Neural progenitor cell (in vitro differentiated cells): Measurements from ENCODE around the gene CCL27. TPM values are rescaled to one million over a fixed set of nuclear protein-coding genes. Genes with fewer than 3 reads are reported as not detected.

Source experiments
- DNase-seq: peaks from one replicate; pipeline ENCODE4 v3.0.0-alpha.2; 2016; ENCODE audit warnings: low spot score
- H2AFZ ChIP-seq: fragments of 200-600 bp; sonication (generic); replicated peaks from 2 replicates; pipeline ENCODE4 v1.6.1; 2016; ENCODE audit warnings: antibody characterized with exemption
- H3F3A ChIP-seq: fragments of 200-600 bp; sonication (generic); 2 replicates; pipeline ENCODE4 v1.6.1; 2016; ENCODE audit warnings: antibody characterized with exemption, low read depth
- H3K27ac ChIP-seq: fragments of 200-600 bp; sonication (generic); 2 replicates; pipeline ENCODE4 v1.5.1; 2016; ENCODE audit warnings: mild to moderate bottlenecking
- H3K27me3 ChIP-seq: fragments of 200-600 bp; sonication (generic); 2 replicates; pipeline ENCODE4 v1.6.1; 2016; ENCODE audit warnings: mild to moderate bottlenecking, moderate library complexity
- H3K36me3 ChIP-seq: fragments of 200-600 bp; sonication (generic); 2 replicates; pipeline ENCODE4 v1.5.1; 2016
- H3K4me1 ChIP-seq: fragments of 200-600 bp; sonication (generic); 2 replicates; pipeline ENCODE4 v1.6.1; 2016; ENCODE audit warnings: mixed run types
- H3K4me2 ChIP-seq: fragments of 200-600 bp; sonication (generic); 2 replicates; pipeline ENCODE4 v1.6.1; 2016
- H3K4me3 ChIP-seq: fragments of 200-600 bp; sonication (generic); 2 replicates; pipeline ENCODE4 v1.5.1; 2016
- H3K79me2 ChIP-seq: fragments of 200-600 bp; sonication (generic); 2 replicates; pipeline ENCODE4 v1.6.1; 2016; ENCODE audit warnings: low read depth
- H3K9ac ChIP-seq: fragments of 200-600 bp; sonication (generic); 2 replicates; pipeline ENCODE4 v1.6.1; 2016
- H3K9me3 ChIP-seq: fragments of 200-600 bp; sonication (generic); 2 replicates; pipeline ENCODE4 v1.5.1; 2016; ENCODE audit warnings: low read depth
- H4K20me1 ChIP-seq: fragments of 200-600 bp; sonication (generic); 2 replicates; pipeline ENCODE4 v1.6.1; 2016; ENCODE audit warnings: low read depth
- H3K27ac Mint-ChIP-seq: 3 replicates; pipeline ENCODE4 v1.8.0; 2021; ENCODE audit warnings: mixed read lengths
- H3K27me3 Mint-ChIP-seq: 2 replicates; pipeline ENCODE4 v1.8.0; 2022; ENCODE audit warnings: low read depth, mild to moderate bottlenecking, inconsistent platforms, moderate library complexity, mixed read lengths; ENCODE audit not compliant: insufficient read depth
- H3K36me3 Mint-ChIP-seq: 3 replicates; pipeline ENCODE4 v1.8.0; 2021; ENCODE audit warnings: mixed read lengths
- H3K4me1 Mint-ChIP-seq: 3 replicates; pipeline ENCODE4 v1.8.0; 2021; ENCODE audit warnings: mixed read lengths
- H3K4me3 Mint-ChIP-seq: 3 replicates; pipeline ENCODE4 v1.8.0; 2021; ENCODE audit warnings: mild to moderate bottlenecking, moderate library complexity, mixed read lengths
- H3K9me3 Mint-ChIP-seq: 3 replicates; pipeline ENCODE4 v1.8.0; 2020; ENCODE audit warnings: mixed read lengths
- EZH2 ChIP-seq: fragments of 200-600 bp; sonication (generic); IDR thresholded peaks from 2 replicates; pipeline ENCODE4 v1.6.1; 2017; ENCODE audit warnings: antibody characterized with exemption, mild to moderate bottlenecking, moderate library complexity
- EZH2phosphoT487 ChIP-seq: fragments of 200-600 bp; sonication (generic); IDR thresholded peaks from 2 replicates; pipeline ENCODE4 v1.6.1; 2017; ENCODE audit warnings: antibody characterized with exemption
- total RNA-seq: library from RNA; depleted of rRNA; stranded (reverse); fragments of >200 nt; gene quantifications from 2 replicates; pipeline ENCODE4 v1.2.3, GENCODE V29; 2015; ENCODE audit warnings: low replicate concordance
- TF ChIP-seq, protein P1 (sequence below): fragments of 200-600 bp; sonication (generic); IDR thresholded peaks from 2 replicates; pipeline ENCODE4 v1.5.1; 2017; ENCODE audit warnings: antibody characterized with exemption, mild to moderate bottlenecking

CCL27 gene
- total RNA-seq, 1 donor from 2014 or later: 0.67 TPM

DNA sequence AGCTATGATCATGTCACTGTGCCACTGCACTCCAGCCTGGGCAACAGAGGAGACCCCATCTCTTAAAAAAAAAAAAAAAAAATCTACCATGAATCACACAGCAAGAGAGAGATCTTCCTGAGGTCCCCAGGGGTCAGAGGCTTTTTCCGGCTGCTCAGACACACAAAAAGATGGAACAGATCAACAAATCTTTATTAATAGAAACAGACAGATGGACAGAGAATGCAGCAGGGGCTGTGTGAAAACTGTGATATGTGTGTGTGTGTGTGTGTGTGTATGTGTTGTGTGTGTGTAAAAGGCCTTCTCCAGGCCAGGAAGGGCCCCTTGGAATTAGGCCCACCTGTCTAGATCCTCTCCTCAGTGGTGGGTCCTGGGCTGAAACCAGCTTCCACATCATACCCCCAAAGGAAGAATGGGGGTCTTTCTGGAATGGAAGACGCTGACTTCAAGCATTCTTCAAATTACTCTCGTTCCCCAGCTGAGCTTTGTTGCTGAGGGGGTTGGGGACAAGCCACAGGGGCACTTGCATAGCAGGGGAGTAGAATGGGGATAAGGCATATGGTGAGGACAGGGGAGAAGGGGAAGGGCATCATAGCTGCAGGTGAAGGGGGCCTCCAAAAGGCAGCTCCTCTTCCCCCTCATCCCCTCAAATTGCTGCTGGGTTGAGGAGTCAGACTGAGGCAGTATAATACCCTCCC lies 27.8 kb downstream of the CCL27 start:
- Histone ChIP-seq H3K4me2 (no peak overlapping the region), H3K36me3 (no peaks in the 10 kb centered on the region), H3K79me2 (peaks cover 15% of the 10 kb centered on the region), H3K4me1 (peaks cover 29% of the 10 kb centered on the region), H3K27me3 (peaks cover 33% of the 10 kb centered on the region), H3K9ac (no peak overlapping the region), H3K4me3 (no peak overlapping the region), H2AFZ (no peak overlapping the region), H4K20me1 (peaks cover 17% of the 10 kb centered on the region), H3K9me3 (no peaks in the 10 kb centered on the region), H3F3A (peaks cover 39% of the 10 kb centered on the region), H3K27ac (no peak overlapping the region)
- no peak overlapping the region for H3K27ac Mint-ChIP-seq
- H3K4me3 Mint-ChIP-seq: peak overlapping the region; percentile 48
- peaks cover 2% of the 10 kb centered on the region for H3K9me3 Mint-ChIP-seq
- H3K4me1 Mint-ChIP-seq: peaks cover 26% of the 10 kb centered on the region
- peaks cover 18% of the 10 kb centered on the region for H3K27me3 Mint-ChIP-seq
- no peak for DNase-seq
- H3K36me3 Mint-ChIP-seq: peaks cover 2% of the 10 kb centered on the region
- TF ChIP-seq EZH2: no peak
- TF ChIP-seq EZH2phosphoT487: no peak
- TF ChIP-seq, protein P1, sequence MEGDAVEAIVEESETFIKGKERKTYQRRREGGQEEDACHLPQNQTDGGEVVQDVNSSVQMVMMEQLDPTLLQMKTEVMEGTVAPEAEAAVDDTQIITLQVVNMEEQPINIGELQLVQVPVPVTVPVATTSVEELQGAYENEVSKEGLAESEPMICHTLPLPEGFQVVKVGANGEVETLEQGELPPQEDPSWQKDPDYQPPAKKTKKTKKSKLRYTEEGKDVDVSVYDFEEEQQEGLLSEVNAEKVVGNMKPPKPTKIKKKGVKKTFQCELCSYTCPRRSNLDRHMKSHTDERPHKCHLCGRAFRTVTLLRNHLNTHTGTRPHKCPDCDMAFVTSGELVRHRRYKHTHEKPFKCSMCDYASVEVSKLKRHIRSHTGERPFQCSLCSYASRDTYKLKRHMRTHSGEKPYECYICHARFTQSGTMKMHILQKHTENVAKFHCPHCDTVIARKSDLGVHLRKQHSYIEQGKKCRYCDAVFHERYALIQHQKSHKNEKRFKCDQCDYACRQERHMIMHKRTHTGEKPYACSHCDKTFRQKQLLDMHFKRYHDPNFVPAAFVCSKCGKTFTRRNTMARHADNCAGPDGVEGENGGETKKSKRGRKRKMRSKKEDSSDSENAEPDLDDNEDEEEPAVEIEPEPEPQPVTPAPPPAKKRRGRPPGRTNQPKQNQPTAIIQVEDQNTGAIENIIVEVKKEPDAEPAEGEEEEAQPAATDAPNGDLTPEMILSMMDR: no peak

DNA sequence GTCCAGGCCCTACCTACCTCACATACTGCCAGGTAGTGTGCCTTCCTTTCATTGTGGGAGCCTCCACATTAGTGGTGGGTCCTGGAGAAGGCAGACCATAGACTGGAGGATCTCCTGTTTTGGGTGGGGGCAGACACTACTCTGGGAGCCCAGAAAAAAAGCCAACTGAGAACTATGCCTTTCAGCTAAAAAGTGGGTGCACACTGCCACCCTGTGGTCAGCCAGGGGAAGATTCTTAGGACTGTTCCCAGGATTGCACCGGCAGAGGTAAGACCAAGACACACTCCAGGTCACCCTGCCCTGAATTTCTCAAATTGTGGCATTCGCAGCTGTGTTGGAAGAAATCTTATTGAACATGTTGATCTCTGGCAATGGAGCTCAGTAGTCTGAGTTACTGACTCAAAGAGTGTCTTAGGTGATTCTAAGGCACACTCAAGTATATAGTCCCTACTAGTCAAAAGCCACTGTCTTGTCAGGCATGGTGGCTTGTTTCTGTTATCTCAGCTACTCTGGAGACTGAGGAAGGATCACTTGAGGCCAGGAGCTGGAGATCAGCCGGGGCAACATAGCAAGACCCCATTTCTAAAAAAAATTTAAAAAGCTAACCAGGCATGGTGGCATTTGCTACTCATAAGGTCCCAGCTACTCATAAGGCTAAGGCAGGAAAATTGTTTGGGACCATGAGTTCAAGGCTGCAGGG lies 28.5 kb downstream of the CCL27 start:
- H3K9me3 Mint-ChIP-seq: peaks cover 2% of the 10 kb centered on the region
- H3K4me1 Mint-ChIP-seq: peaks cover 32% of the 10 kb centered on the region
- H3K27me3 Mint-ChIP-seq: peaks cover 25% of the 10 kb centered on the region
- no peaks in the 10 kb centered on the region for H3K36me3 ChIP-seq
- peaks cover 43% of the 10 kb centered on the region for H3F3A ChIP-seq
- H3K9ac ChIP-seq: no peak overlapping the region
- H3K27ac ChIP-seq: no peak overlapping the region
- DNase-seq: peak; percentile 84
- peaks cover 17% of the 10 kb centered on the region for H4K20me1 ChIP-seq
- peaks cover 35% of the 10 kb centered on the region for H3K4me1 ChIP-seq
- no peak overlapping the region for H3K4me3 ChIP-seq
- H2AFZ ChIP-seq: no peak overlapping the region
- H3K79me2 ChIP-seq: peaks cover 15% of the 10 kb centered on the region
- no peaks in the 10 kb centered on the region for H3K9me3 ChIP-seq
- peaks cover 2% of the 10 kb centered on the region for H3K36me3 Mint-ChIP-seq
- H3K27me3 ChIP-seq: peaks cover 40% of the 10 kb centered on the region
- peak overlapping the region; percentile 61 for H3K4me2 ChIP-seq
- no peak overlapping the region for H3K27ac Mint-ChIP-seq
- H3K4me3 Mint-ChIP-seq: peak overlapping the region; percentile 41
- TF ChIP-seq EZH2phosphoT487: no peak
- TF ChIP-seq, protein P1: peak; percentile 92

DNA sequence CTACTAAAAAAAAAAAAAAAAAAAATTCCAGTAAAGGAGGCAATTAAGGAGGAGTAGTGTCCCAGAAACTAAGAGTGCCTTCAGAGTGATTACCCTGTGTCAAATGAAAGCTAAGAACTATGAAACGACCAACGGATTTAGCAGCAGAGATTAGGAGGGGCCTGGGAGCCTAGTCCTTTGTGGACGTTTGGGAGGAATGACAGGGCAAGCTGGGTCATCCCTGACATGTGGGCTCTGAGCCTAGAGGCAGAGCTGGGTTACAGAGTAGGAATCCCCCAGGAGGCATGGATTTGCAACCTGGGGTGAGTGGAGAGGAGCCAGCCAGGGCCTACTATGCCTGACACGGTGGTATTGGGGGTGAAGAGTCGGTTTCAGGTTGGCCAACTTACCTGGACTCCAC lies 29.3 kb downstream of the CCL27 start:
- peaks cover 32% of the 10 kb centered on the region for H3K4me1 Mint-ChIP-seq
- peaks cover 30% of the 10 kb centered on the region for H3K27me3 Mint-ChIP-seq
- no peaks in the 10 kb centered on the region for H3K36me3 ChIP-seq
- peaks cover 2% of the 10 kb centered on the region for H3K36me3 Mint-ChIP-seq
- no peak overlapping the region for H2AFZ ChIP-seq
- peaks cover 17% of the 10 kb centered on the region for H4K20me1 ChIP-seq
- H3K4me2 ChIP-seq: peak overlapping the region; percentile 61
- no peak overlapping the region for H3K9ac ChIP-seq
- no peak overlapping the region for H3K27ac ChIP-seq
- peak overlapping the region; percentile 59 for H3K4me3 Mint-ChIP-seq
- no peaks in the 10 kb centered on the region for H3K9me3 ChIP-seq
- TF ChIP-seq EZH2 (no peak), EZH2phosphoT487 (no peak)
- TF ChIP-seq, protein P1: no peak
- H3K27me3 ChIP-seq: peaks cover 48% of the 10 kb centered on the region
- peak; percentile 68 for DNase-seq
- H3F3A ChIP-seq: peaks cover 35% of the 10 kb centered on the region
- no peak overlapping the region for H3K4me3 ChIP-seq
- H3K79me2 ChIP-seq: peaks cover 15% of the 10 kb centered on the region
- peaks cover 2% of the 10 kb centered on the region for H3K9me3 Mint-ChIP-seq
- H3K4me1 ChIP-seq: peaks cover 40% of the 10 kb centered on the region
- H3K27ac Mint-ChIP-seq: no peak overlapping the region
